Heart right ventricle (tissue), 16 donors: Measurements from ENCODE around the gene CHD6. TPM values are rescaled to one million over a fixed set of nuclear protein-coding genes. Genes with fewer than 3 reads are reported as not detected.
A peak's percentile ranks its signal among the peaks of the same experiment; 100 is the strongest.

ENCODE experiments used
- ATAC-seq, 8 donors: fragments of 200-7000 bp; cut with Tn5 transposase; one replicate each; pipeline ENCODE4 v1.9.1; 2020; ENCODE audit warnings: mild to moderate bottlenecking in 8 of 8, moderate library complexity in 8 of 8, moderate number of reproducible peaks in 1 of 8
- DNase-seq, 2 donors: peaks; one replicate each; pipeline ENCODE4 v3.0.0-alpha.2; 2020
- H3K27ac ChIP-seq, 10 donors: fragments of 200-600 bp; sonication (generic) in 2 of 10; one replicate each; pipeline versions ENCODE4 v1.5.0 to v1.8.0; 2020 to 2022; ENCODE audit warnings: mild to moderate bottlenecking in 3 of 10
- H3K27me3 ChIP-seq, 7 donors: fragments of 200-600 bp; one replicate each; pipeline ENCODE4 v1.8.0; 2021 to 2022; ENCODE audit warnings: mild to moderate bottlenecking in 2 of 7
- H3K36me3 ChIP-seq, 9 donors: fragments of 200-600 bp; sonication (generic) in 1 of 9; one replicate each; pipeline versions ENCODE4 v1.5.0 to v1.8.0; 2020 to 2022; ENCODE audit warnings: mild to moderate bottlenecking in 2 of 9
- H3K4me1 ChIP-seq, 9 donors: fragments of 200-600 bp; sonication (generic) in 1 of 9; one replicate each; pipeline versions ENCODE4 v1.5.0 to v1.8.0; 2020 to 2022; ENCODE audit warnings: mild to moderate bottlenecking in 4 of 9
- H3K4me3 ChIP-seq, 10 donors: fragments of 200-600 bp; sonication (generic) in 2 of 10; one replicate each; pipeline versions ENCODE4 v1.5.0 to v1.8.0; 2020 to 2022; ENCODE audit warnings: mild to moderate bottlenecking in 7 of 10, moderate library complexity in 2 of 10
- H3K9me3 ChIP-seq, 11 donors: fragments of 200-600 bp in 10 of 11; sonication (generic) in 2 of 11; one replicate each; pipeline versions ENCODE4 v1.5.0 to v1.8.0; 2013 to 2022; ENCODE audit warnings: mild to moderate bottlenecking in 2 of 11, control low read depth in 1 of 11, moderate library complexity in 1 of 11
- WGBS, 2 donors: extraction: QIAGEN DNeasy Blood & Tissue Kit; methylation state at CpG; one replicate each; pipeline ENCODE4 v1.1.7; 2013; ENCODE audit warnings: inconsistent platforms in 1 of 2; 5-methylcytosine and 5-hydroxymethylcytosine counted together
- intact Hi-C, 10 donors: fragments of 100-400 bp; cut with DNase I; formaldehyde crosslinking; loops; one replicate each; pipeline versions ENCODE4 v1.11.1 to v1.14.2; 2022
- polyA plus RNA-seq, 2 donors: library from polyadenylated mRNA; stranded (reverse); fragments of 200-250 nt; gene quantifications; one replicate each; pipeline ENCODE4 v1.2.3, GENCODE V29; 2013
- total RNA-seq, 10 donors: library from RNA; stranded (reverse); fragmentation: NEBNext Ultra II Directional in 3 of 10; extraction: Animal tissue kit (Norgen Biotek cat#: 25700) in 3 of 10; gene quantifications; one replicate each; pipeline versions ENCODE4 v1.2.1 to v1.2.4, GENCODE V29; 2021 to 2023
- TF ChIP-seq, protein P1 (sequence below), 9 donors: fragments of 200-600 bp; sonication (generic) in 2 of 9; IDR thresholded peaks; one replicate each; pipeline versions ENCODE4 v1.5.0 to v1.8.0; 2021 to 2022; ENCODE audit warnings: antibody characterized with exemption in 9 of 9, mild to moderate bottlenecking in 5 of 9, moderate library complexity in 1 of 9
- donor health status: Arrhythmogenic right ventricular cardiomyopathy.
- donor health status: ischemic (EF 13 %, LVEDD 7.1; RV severe dilation, severe dysfunction).
- donor health status: healthy with polysubstance abuse.
- donor health status: DM: no; HTN: yes; CAD: no.
- donor health status: DM: no; HTN: no; CAD: no.
- donor health status: ischemic (EF 25% LVEDD 6.9; RV normal size, moderate dysfunction).
- donor health status: ischemic (EF 25% LVEDD 5.7; RV mildly dilated, moderate dysfunction).
- donor health status: healthy.
- donor health status: DM: yes; HTN: yes; CAD: no.
- donor health status: Ischemic cardiomyopathy.
- donor health status: ischemic (EF 35%, LVEDD 5.7; RV mildly dilated, moderate dysfunction).
- donor health status: nonischemic (EF 11% LVEDD 7.7; RV severe dilation, severe dysfunction).
- donor health status: DM: yes; HTN: yes; CAD: no.
- donor health status: PGD.
- donor health status: ischemic (EF 29% LVEDD 5.4; RV normal size, mild dysfunction).
- donor health status: nonischemic (EF 23%, LVEDD 6.1; RV moderate dilation, normal function).

The CHD6 gene
- total and polyA plus RNA-seq, 12 donors: 3.0 to 52.9 (median 39.5) TPM

DNA sequence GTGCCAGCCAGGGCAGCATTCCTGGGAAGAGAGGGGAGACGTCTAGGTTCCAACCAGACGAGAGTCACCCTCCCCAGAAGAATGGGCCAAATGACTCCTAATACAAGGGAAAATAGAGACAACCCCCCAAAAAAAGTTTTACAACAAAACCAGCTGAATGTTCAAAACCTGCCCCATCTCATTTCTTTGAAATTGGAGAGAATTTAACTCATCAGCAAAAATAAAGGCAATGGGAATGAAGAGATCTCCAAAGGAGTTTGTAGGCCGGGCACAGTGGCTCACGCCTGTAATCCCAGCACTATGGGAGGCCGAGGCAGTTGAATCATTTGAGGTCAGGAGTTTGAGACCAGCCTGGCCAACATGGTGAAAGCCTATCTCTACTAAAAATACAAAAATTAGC, 241.8 kb downstream of the CHD6 start:
- DNase-seq (no peak), ATAC-seq (no peak)
- Histone ChIP-seq H3K27ac (no peak overlapping the region), H3K27me3 (peaks cover 0 to 26% (median 0%) of the 10 kb centered on the region in 7 donors), H3K4me3 (no peak overlapping the region), H3K9me3 (peaks cover 0 to 3% (median 0%) of the 10 kb centered on the region in 11 donors), H3K4me1 (no peaks in the 10 kb centered on the region), H3K36me3 (no peaks in the 10 kb centered on the region)
- intact Hi-C loops: no loop called here
- 93 to 96% methylated on average over 5 of the region's 5 CpGs for WGBS, 2 donors
- TF ChIP-seq, protein P1, sequence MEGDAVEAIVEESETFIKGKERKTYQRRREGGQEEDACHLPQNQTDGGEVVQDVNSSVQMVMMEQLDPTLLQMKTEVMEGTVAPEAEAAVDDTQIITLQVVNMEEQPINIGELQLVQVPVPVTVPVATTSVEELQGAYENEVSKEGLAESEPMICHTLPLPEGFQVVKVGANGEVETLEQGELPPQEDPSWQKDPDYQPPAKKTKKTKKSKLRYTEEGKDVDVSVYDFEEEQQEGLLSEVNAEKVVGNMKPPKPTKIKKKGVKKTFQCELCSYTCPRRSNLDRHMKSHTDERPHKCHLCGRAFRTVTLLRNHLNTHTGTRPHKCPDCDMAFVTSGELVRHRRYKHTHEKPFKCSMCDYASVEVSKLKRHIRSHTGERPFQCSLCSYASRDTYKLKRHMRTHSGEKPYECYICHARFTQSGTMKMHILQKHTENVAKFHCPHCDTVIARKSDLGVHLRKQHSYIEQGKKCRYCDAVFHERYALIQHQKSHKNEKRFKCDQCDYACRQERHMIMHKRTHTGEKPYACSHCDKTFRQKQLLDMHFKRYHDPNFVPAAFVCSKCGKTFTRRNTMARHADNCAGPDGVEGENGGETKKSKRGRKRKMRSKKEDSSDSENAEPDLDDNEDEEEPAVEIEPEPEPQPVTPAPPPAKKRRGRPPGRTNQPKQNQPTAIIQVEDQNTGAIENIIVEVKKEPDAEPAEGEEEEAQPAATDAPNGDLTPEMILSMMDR (IDR thresholded peaks at IDR 0.05): no peak

GRCh38 chr20:41375846-41376245, 242.3 kb downstream of the CHD6 start:
- no peaks in the 10 kb centered on the region for H3K4me1 ChIP-seq
- peaks cover 0 to 8% (median 0%) of the 10 kb centered on the region in 11 donors for H3K9me3 ChIP-seq
- H3K4me3 ChIP-seq: no peak overlapping the region
- H3K27me3 ChIP-seq: peaks cover 0 to 26% (median 0%) of the 10 kb centered on the region in 7 donors
- DNase-seq (no peak), ATAC-seq (no peak)
- intact Hi-C loops: no loop called here
- WGBS, 2 donors: 87% methylated on average over 9 of the region's 9 CpGs
- TF ChIP-seq, protein P1 (IDR thresholded peaks at IDR 0.05): no peak
- H3K36me3 ChIP-seq: no peaks in the 10 kb centered on the region
- H3K27ac ChIP-seq: no peak overlapping the region

DNA sequence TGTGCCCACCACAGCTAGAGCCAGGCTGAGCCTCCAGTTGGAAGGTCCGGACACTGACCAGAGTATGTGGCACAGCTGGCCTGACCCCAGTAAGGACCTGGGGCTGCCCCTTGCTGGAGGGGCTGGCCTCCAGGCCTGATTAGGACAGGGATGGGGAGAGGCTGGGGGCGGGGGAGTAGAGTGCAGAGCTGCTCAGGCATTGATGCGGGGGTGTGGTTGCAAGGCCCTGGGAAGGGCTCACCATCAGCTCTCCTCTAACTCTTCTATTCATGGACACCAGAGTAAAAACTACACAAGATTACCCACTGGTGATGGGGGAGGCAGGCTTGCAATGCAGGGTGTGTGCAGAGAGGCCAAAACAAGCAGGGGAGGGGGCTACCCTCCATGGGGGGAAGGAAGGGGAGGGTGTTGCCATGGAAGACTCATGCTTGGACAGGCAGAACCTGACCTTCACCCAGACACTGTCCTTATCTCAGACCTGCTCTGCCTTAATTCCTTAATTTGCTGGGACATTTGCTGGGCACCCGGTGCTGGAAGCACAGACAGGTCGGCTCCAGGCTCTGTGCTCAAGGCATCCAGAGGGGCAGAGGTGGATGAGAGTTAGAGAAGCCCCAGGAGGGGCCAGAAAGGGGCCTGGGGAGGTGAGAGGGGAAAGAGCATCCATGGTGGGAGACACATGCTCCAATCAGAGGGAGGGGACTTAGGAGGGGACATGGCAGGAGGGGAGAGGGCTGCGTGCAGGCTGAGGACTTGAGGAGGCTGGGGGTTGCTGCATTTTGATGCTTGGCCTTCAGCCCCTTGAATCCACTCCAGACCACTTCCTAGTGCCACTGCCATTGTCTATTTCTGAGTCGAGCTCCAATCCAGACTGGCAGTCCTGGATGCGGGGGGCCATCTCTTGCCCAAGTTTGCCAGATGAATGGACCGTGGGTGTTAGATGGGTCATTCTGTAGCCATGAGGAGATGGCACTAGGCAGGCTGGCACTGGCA, 244.0 kb downstream of the CHD6 start:
- ATAC-seq (peak in 3 of 8 donors; percentile 20 to 38 (median 25)), DNase-seq (no peak)
- H3K9me3 ChIP-seq: peaks cover 0 to 8% (median 0%) of the 10 kb centered on the region in 11 donors
- H3K4me3 ChIP-seq: no peak overlapping the region
- WGBS, 2 donors: 83 to 91% methylated on average over 9 of the region's 9 CpGs
- no peaks in the 10 kb centered on the region for H3K36me3 ChIP-seq
- TF ChIP-seq, protein P1 (IDR thresholded peaks at IDR 0.05): no peak
- no peaks in the 10 kb centered on the region for H3K4me1 ChIP-seq
- H3K27me3 ChIP-seq: peaks cover 0 to 26% (median 0%) of the 10 kb centered on the region in 7 donors
- no peak overlapping the region for H3K27ac ChIP-seq
- intact Hi-C loops: no loop called here

DNA sequence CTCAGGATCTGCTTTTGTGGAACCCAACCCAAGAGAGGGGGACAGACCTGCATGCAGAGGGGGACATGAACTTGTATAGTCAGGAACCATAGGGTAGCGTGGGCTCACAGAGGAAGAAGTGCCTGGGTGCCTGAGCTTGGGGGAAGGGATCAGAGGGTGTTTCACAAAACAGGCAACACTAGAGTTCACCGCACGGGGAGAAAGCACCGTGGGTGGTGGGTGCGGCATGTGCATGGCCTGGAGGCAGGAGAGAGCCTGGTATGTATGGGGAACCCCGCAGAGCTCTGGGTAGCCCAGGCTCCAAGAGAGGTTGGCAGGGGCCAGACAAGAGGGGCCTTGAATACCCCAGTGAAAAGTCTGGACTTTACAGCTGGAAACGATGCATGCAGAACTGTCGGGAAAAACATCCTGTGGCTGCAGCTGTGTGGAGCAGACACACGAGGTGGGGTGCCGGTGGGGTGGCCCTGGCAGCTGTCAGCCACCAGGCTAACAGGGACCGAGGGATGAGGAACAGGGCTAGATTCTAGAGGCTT, 244.9 kb downstream of the CHD6 start:
- intact Hi-C loops: no loop called here
- TF ChIP-seq, protein P1 (IDR thresholded peaks at IDR 0.05): no peak
- H3K36me3 ChIP-seq: no peaks in the 10 kb centered on the region
- DNase-seq (no peak), ATAC-seq (peak in 1 of 8 donors; percentile 13)
- no peak overlapping the region for H3K4me3 ChIP-seq
- WGBS, 2 donors: 80 to 84% methylated on average over 11 of the region's 11 CpGs
- H3K27me3 ChIP-seq: peaks cover 0 to 27% (median 0%) of the 10 kb centered on the region in 7 donors
- peaks cover 0 to 8% (median 0%) of the 10 kb centered on the region in 11 donors for H3K9me3 ChIP-seq
- no peaks in the 10 kb centered on the region for H3K4me1 ChIP-seq
- no peak overlapping the region for H3K27ac ChIP-seq
